ENCODE measurements around the gene ANTXR1.

The ANTXR1 gene

GRCh38 chr2:69279931-69280681 is 267.1 kb downstream of the ANTXR1 start:
- no peak overlapping the region for H3K4me3 ChIP-seq (ENCODE audit: low read depth, low read length)
- TF ChIP-seq, protein P1, sequence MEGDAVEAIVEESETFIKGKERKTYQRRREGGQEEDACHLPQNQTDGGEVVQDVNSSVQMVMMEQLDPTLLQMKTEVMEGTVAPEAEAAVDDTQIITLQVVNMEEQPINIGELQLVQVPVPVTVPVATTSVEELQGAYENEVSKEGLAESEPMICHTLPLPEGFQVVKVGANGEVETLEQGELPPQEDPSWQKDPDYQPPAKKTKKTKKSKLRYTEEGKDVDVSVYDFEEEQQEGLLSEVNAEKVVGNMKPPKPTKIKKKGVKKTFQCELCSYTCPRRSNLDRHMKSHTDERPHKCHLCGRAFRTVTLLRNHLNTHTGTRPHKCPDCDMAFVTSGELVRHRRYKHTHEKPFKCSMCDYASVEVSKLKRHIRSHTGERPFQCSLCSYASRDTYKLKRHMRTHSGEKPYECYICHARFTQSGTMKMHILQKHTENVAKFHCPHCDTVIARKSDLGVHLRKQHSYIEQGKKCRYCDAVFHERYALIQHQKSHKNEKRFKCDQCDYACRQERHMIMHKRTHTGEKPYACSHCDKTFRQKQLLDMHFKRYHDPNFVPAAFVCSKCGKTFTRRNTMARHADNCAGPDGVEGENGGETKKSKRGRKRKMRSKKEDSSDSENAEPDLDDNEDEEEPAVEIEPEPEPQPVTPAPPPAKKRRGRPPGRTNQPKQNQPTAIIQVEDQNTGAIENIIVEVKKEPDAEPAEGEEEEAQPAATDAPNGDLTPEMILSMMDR (IDR thresholded peaks at IDR 0.05; ENCODE audit: borderline replicate concordance, insufficient read depth, low read depth, low read length) = no peak

DNA sequence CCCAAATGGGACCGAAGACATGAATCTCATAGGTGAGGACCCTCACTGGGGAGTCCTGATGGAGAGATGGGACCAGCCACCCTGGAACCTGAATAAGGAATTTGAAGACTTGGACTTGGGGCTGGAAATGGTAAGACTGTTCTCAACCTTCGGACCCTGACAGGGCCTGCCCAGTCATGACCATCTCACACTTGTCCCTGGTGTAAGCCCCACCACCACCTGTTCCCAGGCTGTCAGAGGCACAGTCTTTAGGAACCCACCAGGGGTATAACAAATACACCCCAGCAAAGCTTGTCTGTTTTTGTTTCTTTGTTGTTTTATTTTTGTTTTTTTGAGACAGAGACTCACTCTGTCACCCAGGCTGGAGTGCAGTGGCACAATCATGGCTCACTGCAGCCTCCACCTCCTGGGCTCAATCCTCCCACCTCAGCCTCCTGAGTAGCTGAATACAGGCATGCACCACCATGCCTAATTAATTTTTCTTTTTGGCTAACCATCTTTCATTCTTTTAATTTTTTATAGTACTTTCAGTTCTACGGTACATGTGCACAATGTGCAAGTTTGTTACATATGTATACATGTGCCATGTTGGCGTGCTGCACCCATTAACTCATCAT is 267.9 kb downstream of the ANTXR1 start:
- H3K4me3 ChIP-seq (ENCODE audit: low read depth, low read length) = no peak overlapping the region
- TF ChIP-seq, protein P1 (IDR thresholded peaks at IDR 0.05; ENCODE audit: borderline replicate concordance, insufficient read depth, low read depth, low read length) = no peak

GRCh38 chr2:69285379-69285894 is 272.5 kb downstream of the ANTXR1 start:
- TF ChIP-seq, protein P1 (IDR thresholded peaks at IDR 0.05; ENCODE audit: borderline replicate concordance, insufficient read depth, low read depth, low read length) = no peak

GRCh38 chr2:69287544-69287943 is 274.6 kb downstream of the ANTXR1 start:
- TF ChIP-seq, protein P1 (IDR thresholded peaks at IDR 0.05; ENCODE audit: borderline replicate concordance, insufficient read depth, low read depth, low read length) = no peak
- no peak overlapping the region for H3K4me3 ChIP-seq (ENCODE audit: low read depth, low read length)

More at GRCh38 chr2:69285379-69285894, 272.5 kb downstream of the ANTXR1 start:
- H3K4me3 ChIP-seq (ENCODE audit: low read depth, low read length) = no peak overlapping the region

- H3K4me3 ChIP-seq (ENCODE audit: low read depth, low read length) = no peak overlapping the region
- TF ChIP-seq, protein P1 (IDR thresholded peaks at IDR 0.05; ENCODE audit: borderline replicate concordance, insufficient read depth, low read depth, low read length) = no peak
Observed at GRCh38 chr2:69288429-69288828, 275.4 kb downstream of the ANTXR1 start.

DNA sequence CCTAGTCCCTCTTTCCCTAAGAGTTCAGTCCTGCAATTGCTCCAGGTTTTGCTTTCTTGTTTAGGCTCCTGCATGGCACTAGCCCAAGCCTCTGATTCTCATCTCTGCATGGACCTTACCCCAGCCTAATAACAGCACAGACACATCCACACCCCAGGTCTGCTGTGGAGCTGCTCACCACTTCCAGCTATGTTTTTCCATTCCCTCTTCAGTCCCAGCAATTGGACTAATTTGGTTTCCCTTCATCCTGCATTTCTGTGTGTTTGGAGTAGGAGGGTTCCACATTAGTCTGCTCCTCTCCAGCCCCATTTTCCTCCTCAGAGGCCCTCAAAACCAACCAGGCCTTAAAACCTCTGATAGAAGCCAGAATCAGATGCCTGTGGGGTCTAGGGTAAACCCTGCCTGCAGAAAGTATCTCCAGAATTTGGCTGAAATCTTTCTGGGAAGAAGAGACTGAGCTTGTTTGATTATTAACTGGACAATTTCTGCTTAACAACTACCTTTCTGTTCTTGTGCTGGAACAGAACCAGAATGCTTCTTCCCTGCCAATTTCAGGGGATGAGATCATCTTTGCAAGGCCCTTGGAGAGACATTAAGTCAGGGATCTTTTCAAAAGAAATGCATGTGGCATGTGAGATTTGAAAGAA is 278.1 kb downstream of the ANTXR1 start:
- TF ChIP-seq, protein P1 (IDR thresholded peaks at IDR 0.05; ENCODE audit: borderline replicate concordance, insufficient read depth, low read depth, low read length) = no peak
- H3K4me3 ChIP-seq (ENCODE audit: low read depth, low read length) = no peak overlapping the region

All from GM12875 (cell line).